BJ (cell line): ENCODE results near the gene KIF3C. TPM values are rescaled to one million over a fixed set of nuclear protein-coding genes. Genes with fewer than 3 reads are reported as not detected.

Experiments used
- CTCF ChIA-PET: fragments of 350-600 bp; formaldehyde crosslinking; extraction: SDS; loops from one replicate; lab custom pipeline; 2021; ENCODE audit warnings: antibody characterized with exemption, inconsistent platforms; lab: Yijun Ruan, JAX
- POLR2A ChIA-PET: fragments of 300-600 bp; sonication (Branson Sonifier 250); formaldehyde crosslinking; extraction: SDS; loops from one replicate; lab custom pipeline; 2021; ENCODE audit warnings: antibody characterized with exemption; lab: Charles Lee
- DNase-seq: peaks from one replicate; pipeline ENCODE4 v3.0.0-alpha.2; 2011; ENCODE audit warnings: low read depth
- H3K27me3 ChIP-seq: 2 replicates; pipeline ENCODE4 v1.6.0; 2011; ENCODE audit warnings: low read length; ENCODE audit not compliant: control insufficient read depth, insufficient read depth
- H3K36me3 ChIP-seq: 2 replicates; pipeline ENCODE4 v1.5.1; 2011; ENCODE audit warnings: low read length; ENCODE audit not compliant: control insufficient read depth, insufficient read depth
- H3K4me3 ChIP-seq: 2 replicates; pipeline ENCODE4 v1.5.1; 2011; ENCODE audit warnings: low read depth, mild to moderate bottlenecking, control low read depth, low read length
- CTCF ChIP-seq: IDR thresholded peaks from 2 replicates; pipeline ENCODE4 v1.5.1; 2011; ENCODE audit warnings: low read depth, mild to moderate bottlenecking, control low read depth, inconsistent platforms, low read length, moderate library complexity; ENCODE audit not compliant: insufficient read depth
- polyA plus RNA-seq: library from polyadenylated mRNA; depleted of rRNA; stranded (reverse); fragments of >200 nt; gene quantifications from 2 replicates; pipeline ENCODE4 v1.2.3, GENCODE V29; 2011

KIF3C gene
- polyA plus RNA-seq, 1 experiment, result 6.6 TPM

DNA sequence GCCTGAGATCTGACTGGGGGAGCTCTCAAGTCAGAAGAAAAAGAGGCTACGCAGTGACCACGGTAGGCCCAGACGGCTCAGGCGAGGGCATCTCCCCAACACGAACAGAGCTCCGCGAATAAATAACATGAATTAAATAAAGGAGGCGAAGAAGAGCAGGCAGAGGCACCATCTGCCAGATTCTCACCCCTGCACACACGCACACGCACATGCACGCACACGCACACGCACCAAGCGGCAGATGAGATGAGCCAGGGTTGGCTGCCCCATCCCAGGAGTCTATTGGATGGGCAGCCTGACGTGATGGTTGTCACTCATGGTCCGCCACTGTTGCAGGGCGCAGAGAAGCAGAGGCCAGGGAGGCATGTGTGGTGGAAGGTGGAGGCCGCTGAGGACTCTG is 53.6 kb downstream of the KIF3C start:
- Histone ChIP-seq H3K27me3 (no peaks in the 10 kb centered on the region), H3K4me3 (no peak overlapping the region), H3K36me3 (peaks cover 9% of the 10 kb centered on the region)
- no peak for TF ChIP-seq CTCF
- ChIA-PET POLR2A (no interaction called here), CTCF (interaction anchor here (1.4 kb wide), 1 partner anchor 27 kb away, joined by 3 read pairs; no protein-coding TSS in a partner anchor)
- no peak for DNase-seq

DNA sequence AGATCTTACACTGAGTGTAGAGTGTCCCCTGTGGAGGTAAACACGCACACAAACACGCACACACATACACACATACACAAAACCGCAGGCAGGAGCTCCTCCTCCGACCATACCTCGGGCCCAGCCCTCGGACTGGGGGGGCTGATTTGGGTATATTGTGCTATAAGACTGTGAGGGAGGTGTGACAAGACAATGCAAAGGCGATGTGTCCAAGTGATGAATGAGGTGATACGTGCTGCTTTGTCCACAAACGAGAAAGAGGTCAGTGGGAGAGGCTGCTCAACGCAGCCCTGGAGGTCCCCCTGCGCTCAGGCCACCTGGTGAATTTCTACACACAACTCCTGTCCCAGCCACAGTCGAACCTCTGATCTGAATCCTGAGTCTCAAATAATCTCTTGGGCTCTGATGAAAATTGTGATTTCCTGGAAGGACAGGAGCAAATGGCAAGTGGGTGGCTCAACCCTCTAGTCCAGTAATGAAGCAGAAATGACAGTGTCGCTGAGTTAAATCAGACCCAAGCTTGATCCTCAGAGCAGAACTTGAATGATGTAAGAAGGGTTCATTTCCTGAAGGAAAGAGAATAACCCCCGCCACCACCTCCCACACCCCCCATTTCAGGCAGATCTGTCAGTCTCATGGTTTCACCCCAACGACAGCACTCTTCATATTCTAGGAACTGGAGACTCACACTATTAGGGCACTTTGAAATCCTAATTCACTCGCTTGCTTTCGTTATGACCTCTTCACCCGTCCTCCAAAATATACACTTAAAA is 55.1 kb downstream of the KIF3C start:
- no peak for DNase-seq
- CTCF ChIA-PET, result interaction anchor here (1.4 kb wide), 1 partner anchor 25 kb away, joined by 3 read pairs; no protein-coding TSS in a partner anchor
- Histone ChIP-seq H3K36me3 (peaks cover 9% of the 10 kb centered on the region), H3K27me3 (no peaks in the 10 kb centered on the region), H3K4me3 (no peak overlapping the region)
- POLR2A ChIA-PET, result no interaction called here
- no peak for TF ChIP-seq CTCF

- ChIA-PET POLR2A (no interaction called here), CTCF (no interaction called here)
- Histone ChIP-seq H3K4me3 (no peak overlapping the region), H3K27me3 (no peaks in the 10 kb centered on the region), H3K36me3 (0 out of 2 replicates have a peak, but pooled peaks cover 2% of the 10 kb centered on the region)
- DNase-seq, result no peak
- no peak for TF ChIP-seq CTCF
Observed at GRCh38 chr2:25922501-25922900, 59.8 kb downstream of the KIF3C start.

DNA sequence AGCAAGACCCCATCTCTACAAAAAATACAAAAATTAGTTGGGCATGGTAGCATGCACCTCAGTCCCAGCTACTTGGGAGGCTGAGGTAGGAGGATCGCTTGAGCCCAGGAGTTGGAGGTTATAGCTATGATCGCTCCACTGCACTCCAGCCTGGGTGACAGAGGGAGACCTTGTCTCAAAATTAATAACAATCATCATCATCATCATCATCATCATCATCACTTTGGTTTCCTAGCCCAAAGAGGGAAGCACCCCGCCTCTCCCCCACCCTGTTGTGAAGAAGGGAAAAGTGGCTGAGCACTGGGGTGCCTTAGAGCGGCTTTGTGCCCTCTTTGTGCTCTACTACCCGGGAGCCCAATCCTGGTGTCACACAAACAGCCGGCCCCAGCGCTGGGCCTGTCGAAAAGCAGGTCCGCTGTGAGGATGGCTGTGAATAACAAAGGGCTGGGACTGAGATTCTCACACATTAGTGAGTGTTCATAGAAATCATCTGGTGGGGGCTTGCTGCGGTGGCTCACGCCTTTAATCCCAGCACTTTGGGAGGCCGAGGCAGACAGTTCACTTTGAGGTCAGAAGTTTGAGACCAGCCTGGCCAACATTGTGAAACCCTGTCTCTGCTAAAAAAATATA is 61.4 kb downstream of the KIF3C start:
- no peak for TF ChIP-seq CTCF
- Histone ChIP-seq H3K4me3 (no peak overlapping the region), H3K27me3 (no peaks in the 10 kb centered on the region), H3K36me3 (no peaks in the 10 kb centered on the region)
- ChIA-PET CTCF (no interaction called here), POLR2A (no interaction called here)
- DNase-seq, result no peak

- Histone ChIP-seq H3K4me3 (no peak overlapping the region), H3K36me3 (no peaks in the 10 kb centered on the region), H3K27me3 (no peaks in the 10 kb centered on the region)
- TF ChIP-seq CTCF, result no peak
- CTCF ChIA-PET, result no interaction called here
- POLR2A ChIA-PET, result no interaction called here
- peak; percentile 33 for DNase-seq
Observed at GRCh38 chr2:25920336-25920735, 62.0 kb downstream of the KIF3C start.
